Panc1 (cell line): ENCODE measurements around the gene GABRR2. TPM values are rescaled to one million over a fixed set of nuclear protein-coding genes. Genes with fewer than 3 reads are reported as not detected.

Experiments
- ATAC-seq: fragments of 200-7000 bp; cut with Tn5 transposase; 2 replicates; pipeline ENCODE4 v1.9.1; 2020; ENCODE audit warnings: mild to moderate bottlenecking, moderate library complexity
- BruUV-seq: library from RNA; stranded (reverse); fragments of 400-500 nt; replicated peaks from 2 replicates; lab custom pipeline; 2021; lab: Mats Ljungman, UMichigan
- CTCF ChIA-PET: fragments of 300-600 bp; sonication (Branson Sonifier 250); formaldehyde crosslinking; loops from one replicate; lab custom pipeline; 2022; ENCODE audit warnings: antibody characterized with exemption; lab: Charles Lee
- POLR2A ChIA-PET: fragments of 300-600 bp; sonication (Branson Sonifier 250); formaldehyde crosslinking; loops from one replicate; lab custom pipeline; 2022; ENCODE audit warnings: antibody characterized with exemption; lab: Charles Lee
- DNase-seq: peaks from one replicate; pipeline ENCODE4 v3.0.0-alpha.2; 2010; ENCODE audit warnings: low read depth, low spot score
- H3K27ac ChIP-seq: 2 replicates; pipeline ENCODE4 v1.5.1; 2011; ENCODE audit warnings: mild to moderate bottlenecking, low read length, inconsistent platforms
- H3K27me3 ChIP-seq: fragments of 200-500 bp; sonication (Bioruptor generic); 2 replicates; pipeline ENCODE4 v1.6.0; 2014; ENCODE audit warnings: low read length, inconsistent platforms; ENCODE audit not compliant: control insufficient read depth, insufficient read depth
- H3K36me3 ChIP-seq: fragments of 200-500 bp; sonication (Bioruptor generic); 2 replicates; pipeline ENCODE4 v1.5.1; 2014; ENCODE audit warnings: inconsistent platforms, mild to moderate bottlenecking, low read length, moderate library complexity; ENCODE audit not compliant: control insufficient read depth, insufficient read depth
- H3K4me1 ChIP-seq: 2 replicates; pipeline ENCODE4 v1.5.1; 2011; ENCODE audit warnings: inconsistent platforms, mild to moderate bottlenecking, low read length, moderate library complexity; ENCODE audit not compliant: control insufficient read depth, insufficient read depth
- H3K4me3 ChIP-seq, 2 experiments: 2 replicates each; pipeline ENCODE4 v1.5.1; 2011 to 2012; ENCODE audit warnings: low read depth in 2 of 2, low read length in 2 of 2, mild to moderate bottlenecking in 2 of 2, inconsistent platforms in 1 of 2, moderate library complexity in 1 of 2
- H3K9me3 ChIP-seq: fragments of 200-500 bp; sonication (Bioruptor generic); 2 replicates; pipeline ENCODE4 v1.5.1; 2014; ENCODE audit warnings: low read depth, mild to moderate bottlenecking, inconsistent platforms, low read length, moderate library complexity; ENCODE audit not compliant: control insufficient read depth, insufficient read depth
- POLR2AphosphoS5 ChIP-seq: IDR thresholded peaks from 2 replicates; pipeline ENCODE4 v1.6.1; 2012; ENCODE audit warnings: mild to moderate bottlenecking, low read depth, low read length, moderate library complexity
- SIN3A ChIP-seq: IDR thresholded peaks from 2 replicates; pipeline ENCODE4 v1.6.1; 2012; ENCODE audit warnings: low read depth, mild to moderate bottlenecking, low read length, moderate library complexity, borderline replicate concordance; ENCODE audit not compliant: insufficient read depth
- TCF7L2 ChIP-seq: IDR thresholded peaks from 2 replicates; pipeline ENCODE4 v1.6.1; 2011; ENCODE audit warnings: mild to moderate bottlenecking, low read depth, low read length, inconsistent platforms
- in situ Hi-C: cut with HindIII; loops from 2 replicates; pipeline ENCODE4 v1.10.0; 2016; ENCODE audit warnings: low sequenced_read_pairs, low pct_unique_long_range_greater_than_20kb
- intact Hi-C: fragments of 100-400 bp; cut with micrococcal nuclease; formaldehyde crosslinking; loops from one replicate; pipeline ENCODE4 v1.10.0; 2022; ENCODE audit not compliant: unreplicated experiment
- total RNA-seq: library from RNA; stranded (reverse); gene quantifications from one replicate; pipeline ENCODE4 v1.2.1, GENCODE V29; 2021; ENCODE audit not compliant: unreplicated experiment
- TF ChIP-seq, protein P1 (sequence below): fragments of 450-650 bp; IDR thresholded peaks from 2 replicates; pipeline ENCODE4 v1.5.1; 2017; ENCODE audit warnings: mild to moderate bottlenecking
- TF ChIP-seq, protein P2 (sequence below), 2 experiments: IDR thresholded peaks; 2 replicates each; pipeline ENCODE4 v1.6.1; 2011 to 2012; ENCODE audit warnings: low read depth in 2 of 2, control low read depth in 1 of 2, low read length in 1 of 2, mild to moderate bottlenecking in 1 of 2, moderate library complexity in 1 of 2; ENCODE audit not compliant: insufficient read depth in 1 of 2

The GABRR2 gene
- total RNA-seq, 1 experiment from 2014 or later = 0.18 TPM

DNA sequence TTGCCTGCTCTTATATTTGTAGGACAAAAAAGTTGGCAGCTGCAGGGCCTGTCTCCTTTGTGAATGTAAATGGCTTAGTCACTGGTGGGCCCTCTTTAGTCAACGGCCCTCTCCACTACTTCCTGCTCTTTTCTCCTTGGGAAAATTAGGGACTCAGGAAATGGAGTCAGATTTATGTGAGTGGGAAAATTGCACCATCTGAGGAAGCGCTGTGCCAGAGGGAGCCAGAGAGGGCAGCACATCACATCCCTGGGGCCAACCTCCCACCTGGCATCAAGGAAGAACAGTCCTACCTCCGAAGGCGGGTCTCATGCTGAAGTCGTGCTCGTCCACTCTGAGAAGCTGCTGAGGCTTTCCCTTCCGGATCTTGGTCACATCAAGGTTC lies 15.6 kb downstream of the GABRR2 start:
- CTCF ChIA-PET = no interaction called here
- peaks cover 18% of the 10 kb centered on the region for H3K4me1 ChIP-seq
- intact Hi-C loops (no loop called here), in situ Hi-C loops (no loop called here)
- H3K9me3 ChIP-seq = no peaks in the 10 kb centered on the region
- no peaks in the 10 kb centered on the region for H3K27me3 ChIP-seq
- H3K4me3 ChIP-seq = no peak overlapping the region
- BruUV-seq = no TSS peak
- ATAC-seq (no peak), DNase-seq (no peak)
- POLR2A ChIA-PET = no interaction called here
- H3K36me3 ChIP-seq = no peaks in the 10 kb centered on the region
- H3K27ac ChIP-seq = peak overlapping the region; percentile 73; the same call in 1 of the 2 replicates
- TF ChIP-seq, protein P1, sequence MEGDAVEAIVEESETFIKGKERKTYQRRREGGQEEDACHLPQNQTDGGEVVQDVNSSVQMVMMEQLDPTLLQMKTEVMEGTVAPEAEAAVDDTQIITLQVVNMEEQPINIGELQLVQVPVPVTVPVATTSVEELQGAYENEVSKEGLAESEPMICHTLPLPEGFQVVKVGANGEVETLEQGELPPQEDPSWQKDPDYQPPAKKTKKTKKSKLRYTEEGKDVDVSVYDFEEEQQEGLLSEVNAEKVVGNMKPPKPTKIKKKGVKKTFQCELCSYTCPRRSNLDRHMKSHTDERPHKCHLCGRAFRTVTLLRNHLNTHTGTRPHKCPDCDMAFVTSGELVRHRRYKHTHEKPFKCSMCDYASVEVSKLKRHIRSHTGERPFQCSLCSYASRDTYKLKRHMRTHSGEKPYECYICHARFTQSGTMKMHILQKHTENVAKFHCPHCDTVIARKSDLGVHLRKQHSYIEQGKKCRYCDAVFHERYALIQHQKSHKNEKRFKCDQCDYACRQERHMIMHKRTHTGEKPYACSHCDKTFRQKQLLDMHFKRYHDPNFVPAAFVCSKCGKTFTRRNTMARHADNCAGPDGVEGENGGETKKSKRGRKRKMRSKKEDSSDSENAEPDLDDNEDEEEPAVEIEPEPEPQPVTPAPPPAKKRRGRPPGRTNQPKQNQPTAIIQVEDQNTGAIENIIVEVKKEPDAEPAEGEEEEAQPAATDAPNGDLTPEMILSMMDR = peak; percentile 35; the same call in 1 of the 2 replicates
- TF ChIP-seq, protein P2, sequence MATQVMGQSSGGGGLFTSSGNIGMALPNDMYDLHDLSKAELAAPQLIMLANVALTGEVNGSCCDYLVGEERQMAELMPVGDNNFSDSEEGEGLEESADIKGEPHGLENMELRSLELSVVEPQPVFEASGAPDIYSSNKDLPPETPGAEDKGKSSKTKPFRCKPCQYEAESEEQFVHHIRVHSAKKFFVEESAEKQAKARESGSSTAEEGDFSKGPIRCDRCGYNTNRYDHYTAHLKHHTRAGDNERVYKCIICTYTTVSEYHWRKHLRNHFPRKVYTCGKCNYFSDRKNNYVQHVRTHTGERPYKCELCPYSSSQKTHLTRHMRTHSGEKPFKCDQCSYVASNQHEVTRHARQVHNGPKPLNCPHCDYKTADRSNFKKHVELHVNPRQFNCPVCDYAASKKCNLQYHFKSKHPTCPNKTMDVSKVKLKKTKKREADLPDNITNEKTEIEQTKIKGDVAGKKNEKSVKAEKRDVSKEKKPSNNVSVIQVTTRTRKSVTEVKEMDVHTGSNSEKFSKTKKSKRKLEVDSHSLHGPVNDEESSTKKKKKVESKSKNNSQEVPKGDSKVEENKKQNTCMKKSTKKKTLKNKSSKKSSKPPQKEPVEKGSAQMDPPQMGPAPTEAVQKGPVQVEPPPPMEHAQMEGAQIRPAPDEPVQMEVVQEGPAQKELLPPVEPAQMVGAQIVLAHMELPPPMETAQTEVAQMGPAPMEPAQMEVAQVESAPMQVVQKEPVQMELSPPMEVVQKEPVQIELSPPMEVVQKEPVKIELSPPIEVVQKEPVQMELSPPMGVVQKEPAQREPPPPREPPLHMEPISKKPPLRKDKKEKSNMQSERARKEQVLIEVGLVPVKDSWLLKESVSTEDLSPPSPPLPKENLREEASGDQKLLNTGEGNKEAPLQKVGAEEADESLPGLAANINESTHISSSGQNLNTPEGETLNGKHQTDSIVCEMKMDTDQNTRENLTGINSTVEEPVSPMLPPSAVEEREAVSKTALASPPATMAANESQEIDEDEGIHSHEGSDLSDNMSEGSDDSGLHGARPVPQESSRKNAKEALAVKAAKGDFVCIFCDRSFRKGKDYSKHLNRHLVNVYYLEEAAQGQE (IDR thresholded peaks at IDR 0.05; ENCODE audit: insufficient read depth in 1 of 2, low read depth in 2 of 2, low read length in 1 of 2) = no peak

DNA sequence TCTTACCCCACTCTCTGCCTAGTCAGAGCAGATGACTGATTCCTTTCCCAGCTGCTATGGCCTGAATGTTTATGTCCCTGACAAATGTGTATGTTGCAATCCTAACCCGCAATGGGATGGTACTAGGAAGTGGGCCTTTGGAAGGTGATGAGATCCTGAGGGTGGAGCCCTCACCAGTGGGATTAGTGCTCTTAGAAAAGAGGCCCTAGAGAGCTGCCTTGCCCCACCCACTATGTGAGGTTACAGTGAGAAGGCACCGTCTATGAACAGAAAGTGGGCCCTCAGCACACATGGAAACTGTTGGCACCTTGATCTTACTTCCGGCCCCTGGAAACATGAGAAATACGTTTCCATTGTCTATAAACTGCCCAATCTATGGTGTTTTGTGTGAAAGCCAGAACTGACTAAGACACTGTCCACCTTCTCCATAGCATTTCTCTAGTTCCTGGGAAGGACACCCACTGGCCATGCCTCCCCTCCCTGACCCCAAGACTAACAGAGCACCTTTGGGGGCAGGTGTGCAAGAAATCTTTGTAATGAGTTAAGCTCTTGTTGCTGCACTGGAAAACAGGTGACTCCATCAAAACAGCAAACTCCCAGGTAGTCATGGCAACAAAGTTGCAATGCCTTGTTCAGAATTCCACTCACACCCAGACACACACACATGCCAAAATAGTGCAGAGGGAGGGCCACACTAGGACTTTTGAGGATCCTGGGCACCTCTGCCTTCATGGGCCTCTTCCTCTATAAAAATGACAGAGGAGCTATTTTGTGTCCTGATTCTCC lies 16.2 kb downstream of the GABRR2 start:
- in situ Hi-C loops (no loop called here), intact Hi-C loops (no loop called here)
- BruUV-seq = no TSS peak
- no peak for DNase-seq
- peaks cover 18% of the 10 kb centered on the region for H3K4me1 ChIP-seq
- ChIA-PET CTCF (no interaction called here), POLR2A (no interaction called here)
- ATAC-seq = peak; percentile 25; the same call in 1 of the 2 replicates
- TF ChIP-seq SIN3A = no peak
- H3K4me3 ChIP-seq = no peak overlapping the region
- H3K27me3 ChIP-seq = no peaks in the 10 kb centered on the region
- no peaks in the 10 kb centered on the region for H3K9me3 ChIP-seq
- H3K36me3 ChIP-seq = no peaks in the 10 kb centered on the region
- H3K27ac ChIP-seq = peak overlapping the region; percentile 73

DNA sequence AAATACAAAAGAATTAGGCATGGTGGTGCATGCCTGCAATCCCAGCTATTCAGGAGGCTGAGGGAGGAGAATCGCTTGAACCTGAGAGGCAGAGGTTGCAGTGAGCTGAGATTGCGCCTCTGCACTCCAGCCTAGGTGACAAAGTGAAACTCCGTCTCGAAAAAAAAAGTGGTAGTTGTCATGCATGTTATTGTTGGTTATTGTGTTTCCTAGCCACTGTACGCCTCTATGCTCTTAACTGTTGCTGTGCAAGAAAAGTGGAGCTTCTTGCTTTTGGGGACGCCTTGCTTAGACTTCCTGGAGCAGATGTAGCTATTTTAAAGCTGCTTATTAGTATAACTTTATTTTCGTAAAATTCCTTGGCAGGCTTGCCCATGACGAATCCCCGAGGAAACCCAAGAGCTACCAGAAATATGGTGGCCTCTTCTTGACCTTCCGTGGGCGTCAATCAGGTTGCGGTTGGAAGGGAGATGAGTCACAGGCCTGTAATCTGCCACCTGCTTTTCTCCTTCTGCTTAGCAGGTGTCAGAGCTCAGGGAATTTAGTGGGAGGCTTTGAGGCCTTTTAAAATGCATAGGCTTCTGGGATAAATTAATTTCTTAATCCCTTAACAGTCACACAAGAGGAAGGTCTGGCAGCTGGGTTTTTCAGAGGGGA lies 17.3 kb downstream of the GABRR2 start:
- ChIA-PET POLR2A (no interaction called here), CTCF (interaction anchor here (0.6 to 0.7 kb wide), 2 partner anchors 14 to 38 kb away, joined by 3 to 6 read pairs; no protein-coding TSS in a partner anchor)
- ATAC-seq = peak; percentile 91
- Histone ChIP-seq H3K4me3 (peak overlapping the region in 1 of 2 experiments; percentile 37; a peak in 1 of 4 replicates), H3K9me3 (no peaks in the 10 kb centered on the region), H3K27me3 (no peaks in the 10 kb centered on the region), H3K27ac (peak overlapping the region; percentile 73), H3K4me1 (peaks cover 18% of the 10 kb centered on the region), H3K36me3 (no peaks in the 10 kb centered on the region)
- intact Hi-C loops = no loop called here
- peak; percentile 82 for DNase-seq
- TF ChIP-seq TCF7L2 = no peak
- TF ChIP-seq POLR2AphosphoS5 = peak; percentile 49; the same call in 1 of the 2 replicates
- in situ Hi-C loops = no loop called here
- BruUV-seq = no TSS peak
